GM04504 (cell line): ENCODE measurements around the gene OPCML.

Source experiments
- DNase-seq: peaks from one replicate; pipeline ENCODE4 v3.0.0-alpha.2; 2012; ENCODE audit warnings: low read depth

Gene OPCML

GRCh38 chr11:132605825-132606570 is 926.3 kb downstream of the OPCML start:
- DNase-seq = no peak

- peak; percentile 52 for DNase-seq
These were observed 927.9 kb downstream of the OPCML start for GRCh38 chr11:132604431-132604830.

- no peak for DNase-seq
These were observed 930.4 kb downstream of the OPCML start for GRCh38 chr11:132601875-132602274.

GRCh38 chr11:132595711-132596134 is 936.6 kb downstream of the OPCML start:
- DNase-seq = no peak

- no peak for DNase-seq
These were observed 937.1 kb downstream of the OPCML start for GRCh38 chr11:132595246-132595645.

GRCh38 chr11:132590986-132591385 is 941.3 kb downstream of the OPCML start:
- no peak for DNase-seq

GRCh38 chr11:132590554-132590953 is 941.7 kb downstream of the OPCML start:
- no peak for DNase-seq

- no peak for DNase-seq
These were observed 942.5 kb downstream of the OPCML start for GRCh38 chr11:132589791-132590190.

GRCh38 chr11:132588366-132588765 is 943.9 kb downstream of the OPCML start:
- peak; percentile 43 for DNase-seq

- DNase-seq = no peak
These were observed 944.6 kb downstream of the OPCML start for GRCh38 chr11:132587716-132588115.

GRCh38 chr11:132586801-132587200 is 945.5 kb downstream of the OPCML start:
- DNase-seq = peak; percentile 62

GRCh38 chr11:132579634-132580327 is 952.5 kb downstream of the OPCML start:
- DNase-seq = no peak

- no peak for DNase-seq
These were observed 953.2 kb downstream of the OPCML start for GRCh38 chr11:132579136-132579535.

GRCh38 chr11:132578580-132578979 is 953.7 kb downstream of the OPCML start:
- DNase-seq = no peak

GRCh38 chr11:132576706-132577105 is 955.6 kb downstream of the OPCML start:
- peak; percentile 86 for DNase-seq

GRCh38 chr11:132564091-132564885 is 968.0 kb downstream of the OPCML start:
- no peak for DNase-seq

GRCh38 chr11:132563050-132563449 is 969.3 kb downstream of the OPCML start:
- no peak for DNase-seq

GRCh38 chr11:132561937-132562336 is 970.4 kb downstream of the OPCML start:
- DNase-seq = no peak

GRCh38 chr11:132559331-132560036 is 972.8 kb downstream of the OPCML start:
- no peak for DNase-seq

- no peak for DNase-seq
These were observed 976.0 kb downstream of the OPCML start for GRCh38 chr11:132556316-132556715.

- no peak for DNase-seq
These were observed 976.7 kb downstream of the OPCML start for GRCh38 chr11:132555617-132556016.

- DNase-seq = no peak
These were observed 981.3 kb downstream of the OPCML start for GRCh38 chr11:132551016-132551415.
